Measurements from ENCODE around the gene KRT9. TPM values are rescaled to one million over a fixed set of nuclear protein-coding genes. Genes with fewer than 3 reads are reported as not detected.
"Not testable (repeated sequence)": the region's sequence is repeated elsewhere in the genome, so short reads cannot be mapped to it uniquely, and the experiment has no call there.

KRT9 gene, protein sequence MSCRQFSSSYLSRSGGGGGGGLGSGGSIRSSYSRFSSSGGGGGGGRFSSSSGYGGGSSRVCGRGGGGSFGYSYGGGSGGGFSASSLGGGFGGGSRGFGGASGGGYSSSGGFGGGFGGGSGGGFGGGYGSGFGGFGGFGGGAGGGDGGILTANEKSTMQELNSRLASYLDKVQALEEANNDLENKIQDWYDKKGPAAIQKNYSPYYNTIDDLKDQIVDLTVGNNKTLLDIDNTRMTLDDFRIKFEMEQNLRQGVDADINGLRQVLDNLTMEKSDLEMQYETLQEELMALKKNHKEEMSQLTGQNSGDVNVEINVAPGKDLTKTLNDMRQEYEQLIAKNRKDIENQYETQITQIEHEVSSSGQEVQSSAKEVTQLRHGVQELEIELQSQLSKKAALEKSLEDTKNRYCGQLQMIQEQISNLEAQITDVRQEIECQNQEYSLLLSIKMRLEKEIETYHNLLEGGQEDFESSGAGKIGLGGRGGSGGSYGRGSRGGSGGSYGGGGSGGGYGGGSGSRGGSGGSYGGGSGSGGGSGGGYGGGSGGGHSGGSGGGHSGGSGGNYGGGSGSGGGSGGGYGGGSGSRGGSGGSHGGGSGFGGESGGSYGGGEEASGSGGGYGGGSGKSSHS
- not detected in 2 replicates for total RNA-seq (2022)
- Bru-seq, nascent RNA: percentile 10 among the genes with signal in this experiment
- percentile 6 among the genes with signal in this experiment for BruChase-seq, experiment 1, labeled RNA remaining after a 6-hour chase
- BruChase-seq, experiment 2, labeled RNA remaining after a 2-hour chase: percentile 14 among the genes with signal in this experiment
- long read RNA-seq: 0 reads

DNA sequence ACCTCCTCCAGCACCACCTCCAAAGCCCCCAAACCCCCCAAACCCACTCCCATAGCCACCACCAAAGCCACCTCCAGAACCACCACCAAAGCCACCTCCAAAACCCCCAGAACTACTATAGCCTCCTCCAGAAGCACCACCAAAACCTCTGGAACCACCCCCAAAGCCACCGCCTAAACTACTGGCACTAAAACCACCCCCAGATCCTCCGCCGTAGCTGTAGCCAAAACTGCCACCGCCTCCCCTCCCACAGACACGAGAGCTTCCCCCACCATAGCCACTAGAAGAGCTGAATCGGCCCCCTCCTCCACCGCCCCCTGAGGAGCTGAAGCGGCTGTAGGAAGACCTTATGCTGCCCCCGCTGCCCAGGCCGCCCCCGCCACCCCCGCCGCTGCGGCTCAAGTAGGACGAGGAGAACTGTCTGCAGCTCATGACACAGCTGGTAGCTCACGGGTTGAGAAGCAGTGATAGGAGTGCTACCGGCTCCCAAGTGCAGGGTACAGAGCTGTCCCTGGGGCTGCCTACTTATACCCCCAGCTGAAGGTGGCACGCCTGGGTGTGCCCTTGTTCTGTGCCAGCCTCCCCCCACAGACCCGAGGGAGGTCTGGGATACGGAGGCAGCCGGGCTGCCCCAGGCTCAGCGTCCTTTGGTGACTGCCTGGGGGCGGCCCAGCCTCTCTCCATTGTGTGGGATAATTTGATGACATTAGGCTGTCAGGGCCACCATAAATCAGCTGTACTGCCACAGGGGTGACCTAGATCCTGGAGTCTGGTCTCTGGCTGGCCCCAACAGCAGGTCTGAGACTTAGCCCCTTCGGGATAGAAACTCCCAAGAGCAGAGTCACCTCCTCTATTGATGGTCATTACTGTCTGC is at the start of gene KRT9:
Gene KRT9, minus strand, starts transcription at position 499 of the 874 bp plus-strand sequence. Its CDS starts 67 bp downstream, at position 432.
- H3K27ac Mint-ChIP-seq (ENCODE audit: unreplicated experiment): no peak within 1 kb of the TSS
- H3K36me3 Mint-ChIP-seq (ENCODE audit: insufficient read depth, unreplicated experiment): no peaks in the 10 kb centered on the region
- H3K9me3 Mint-ChIP-seq (ENCODE audit: low read depth, unreplicated experiment): no peaks in the 10 kb centered on the region
- BruUV-seq (replicated peaks): no TSS peak
- H3K4me1 Mint-ChIP-seq (ENCODE audit: low read depth, unreplicated experiment): peaks cover 5% of the 10 kb centered on the region
- intact Hi-C loops (cut with micrococcal nuclease; ENCODE audit: unreplicated experiment): no loop called here
- no peak within 1 kb of the TSS for H3K4me3 Mint-ChIP-seq (ENCODE audit: low read depth, unreplicated experiment)
- peaks cover 58% of the 10 kb centered on the region for H3K27me3 Mint-ChIP-seq (ENCODE audit: unreplicated experiment)
- DNase-seq: no peak
- TF ChIP-seq, protein P1, sequence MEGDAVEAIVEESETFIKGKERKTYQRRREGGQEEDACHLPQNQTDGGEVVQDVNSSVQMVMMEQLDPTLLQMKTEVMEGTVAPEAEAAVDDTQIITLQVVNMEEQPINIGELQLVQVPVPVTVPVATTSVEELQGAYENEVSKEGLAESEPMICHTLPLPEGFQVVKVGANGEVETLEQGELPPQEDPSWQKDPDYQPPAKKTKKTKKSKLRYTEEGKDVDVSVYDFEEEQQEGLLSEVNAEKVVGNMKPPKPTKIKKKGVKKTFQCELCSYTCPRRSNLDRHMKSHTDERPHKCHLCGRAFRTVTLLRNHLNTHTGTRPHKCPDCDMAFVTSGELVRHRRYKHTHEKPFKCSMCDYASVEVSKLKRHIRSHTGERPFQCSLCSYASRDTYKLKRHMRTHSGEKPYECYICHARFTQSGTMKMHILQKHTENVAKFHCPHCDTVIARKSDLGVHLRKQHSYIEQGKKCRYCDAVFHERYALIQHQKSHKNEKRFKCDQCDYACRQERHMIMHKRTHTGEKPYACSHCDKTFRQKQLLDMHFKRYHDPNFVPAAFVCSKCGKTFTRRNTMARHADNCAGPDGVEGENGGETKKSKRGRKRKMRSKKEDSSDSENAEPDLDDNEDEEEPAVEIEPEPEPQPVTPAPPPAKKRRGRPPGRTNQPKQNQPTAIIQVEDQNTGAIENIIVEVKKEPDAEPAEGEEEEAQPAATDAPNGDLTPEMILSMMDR (IDR thresholded peaks at IDR 0.05; ENCODE audit: unreplicated experiment): no peak
- CTCF ChIA-PET: interaction anchor here (0.7 to 1.0 kb wide), 3 partner anchors 23 to 80 kb away, joined by 3 to 5 read pairs (median 4); no protein-coding TSS in a partner anchor

DNA sequence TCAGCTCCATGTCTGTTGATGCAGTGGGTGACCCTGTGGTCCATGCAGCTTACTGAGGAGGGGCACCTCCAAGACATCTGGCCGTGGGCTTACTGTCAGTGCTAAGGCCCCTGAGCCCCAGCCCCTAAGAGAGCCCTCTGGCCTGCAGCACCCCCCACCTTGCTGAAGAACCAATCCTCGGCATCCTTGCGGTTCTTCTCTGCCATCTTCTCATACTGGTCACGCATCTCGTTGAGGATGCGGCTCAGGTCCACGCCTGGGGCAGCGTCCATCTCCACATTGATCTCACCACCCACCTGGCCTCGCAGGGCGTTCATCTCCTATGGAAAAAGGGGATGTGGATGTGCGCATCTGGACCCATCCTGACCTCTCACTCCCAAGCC is 49.6 kb upstream of the KRT9 start:
- DNase-seq; BruUV-seq (replicated peaks); H3K9me3 Mint-ChIP-seq (ENCODE audit: low read depth, unreplicated experiment); H3K27me3 Mint-ChIP-seq (ENCODE audit: unreplicated experiment); H3K4me3 Mint-ChIP-seq (ENCODE audit: low read depth, unreplicated experiment); intact Hi-C loops (cut with micrococcal nuclease; ENCODE audit: unreplicated experiment): not testable (repeated sequence)
- H3K4me1 Mint-ChIP-seq (ENCODE audit: low read depth, unreplicated experiment): peaks cover 50% of the 10 kb centered on the region
- H3K36me3 Mint-ChIP-seq (ENCODE audit: insufficient read depth, unreplicated experiment): peaks cover 79% of the 10 kb centered on the region
- CTCF ChIA-PET: interaction anchor here (1.1 kb wide), 1 partner anchor 74 kb away, joined by 3 read pairs; no protein-coding TSS in a partner anchor
- H3K27ac Mint-ChIP-seq (ENCODE audit: unreplicated experiment): peak overlapping the region; percentile 34

DNA sequence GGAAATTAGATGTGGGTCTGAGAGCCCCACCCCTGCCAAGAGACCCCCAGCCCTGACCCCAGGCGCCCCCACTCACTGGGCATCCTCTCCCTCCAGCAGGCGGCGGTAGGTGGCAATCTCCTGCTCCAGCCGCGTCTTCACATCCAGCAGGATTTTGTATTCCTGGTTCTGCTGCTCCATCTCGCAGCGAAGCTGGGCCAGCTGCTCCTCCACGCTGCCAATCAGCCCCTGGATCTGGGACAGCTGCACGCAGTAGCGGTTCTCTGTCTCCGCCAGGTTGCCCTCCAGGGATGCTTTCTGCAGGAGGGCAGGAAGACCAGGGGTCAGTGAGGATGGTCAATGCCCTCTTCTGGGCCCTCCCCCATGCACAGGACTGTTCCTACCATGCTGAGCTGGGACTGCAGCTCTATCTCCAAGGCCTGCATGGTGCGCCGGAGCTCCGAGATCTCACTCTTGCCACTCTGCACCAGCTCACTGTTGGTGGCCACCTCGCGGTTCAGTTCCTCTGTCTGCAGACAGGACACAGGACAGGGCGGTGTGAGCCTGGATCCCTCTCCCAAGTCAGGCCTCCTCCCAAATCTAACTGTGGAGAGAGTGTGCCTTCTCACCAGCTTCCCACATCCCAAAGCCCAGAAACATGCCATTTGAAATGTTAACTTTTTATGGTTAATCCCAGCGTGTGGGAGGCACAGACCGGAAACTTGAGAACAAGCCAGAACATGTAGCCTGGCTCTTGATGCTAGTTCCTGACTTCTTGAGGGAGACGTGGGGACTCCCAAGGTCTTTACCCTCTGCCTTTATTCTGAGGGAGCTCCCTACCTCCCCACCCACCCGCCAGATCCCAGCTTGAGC is 49.0 kb upstream of the KRT9 start:
- DNase-seq: no peak
- intact Hi-C loops (cut with micrococcal nuclease; ENCODE audit: unreplicated experiment): no loop called here
- H3K9me3 Mint-ChIP-seq (ENCODE audit: low read depth, unreplicated experiment): no peaks in the 10 kb centered on the region
- TF ChIP-seq, protein P1 (IDR thresholded peaks at IDR 0.05; ENCODE audit: unreplicated experiment): no peak
- peaks cover 76% of the 10 kb centered on the region for H3K36me3 Mint-ChIP-seq (ENCODE audit: insufficient read depth, unreplicated experiment)
- H3K27ac Mint-ChIP-seq (ENCODE audit: unreplicated experiment): peak overlapping the region; percentile 34
- no peak overlapping the region for H3K4me3 Mint-ChIP-seq (ENCODE audit: low read depth, unreplicated experiment)
- H3K4me1 Mint-ChIP-seq (ENCODE audit: low read depth, unreplicated experiment): peaks cover 46% of the 10 kb centered on the region
- no TSS peak for BruUV-seq (replicated peaks)
- CTCF ChIA-PET: interaction anchor here (0.6 to 1.2 kb wide), 5 partner anchors 25 to 1412 kb away, joined by 3 to 4 read pairs (median 4); no protein-coding TSS in a partner anchor
- no peaks in the 10 kb centered on the region for H3K27me3 Mint-ChIP-seq (ENCODE audit: unreplicated experiment)

DNA sequence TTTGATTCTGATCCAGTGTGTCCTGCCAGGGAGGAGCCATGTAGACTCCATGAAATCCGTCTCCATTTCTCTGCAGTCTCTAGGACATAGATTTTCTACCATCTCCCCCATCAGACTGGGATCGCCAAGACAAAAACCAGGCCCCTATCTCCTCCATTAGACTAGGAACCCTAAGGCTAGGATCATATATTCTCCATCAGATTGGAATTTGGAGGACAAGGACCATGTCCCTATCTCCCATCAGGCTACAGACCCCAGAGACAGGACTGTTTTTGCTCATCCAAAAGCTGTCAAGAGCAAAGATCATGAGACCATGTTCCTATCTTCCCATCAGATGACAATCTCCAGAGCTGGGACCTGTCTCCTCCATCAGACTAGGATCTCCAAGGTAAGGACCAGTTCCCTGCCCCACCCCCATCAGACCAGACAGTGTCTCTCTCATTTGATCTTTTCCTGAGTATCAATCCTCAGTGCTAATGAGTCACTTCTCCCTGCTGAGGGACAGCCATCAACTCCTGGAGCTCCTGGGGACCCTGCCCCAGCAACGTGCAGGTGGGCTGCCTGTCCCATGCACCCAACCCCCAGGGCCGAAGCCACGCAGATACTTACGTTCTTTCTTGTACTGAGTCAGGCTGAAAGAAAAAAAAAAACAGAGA is 48.2 kb upstream of the KRT9 start:
- H3K4me3 Mint-ChIP-seq (ENCODE audit: low read depth, unreplicated experiment); H3K27me3 Mint-ChIP-seq (ENCODE audit: unreplicated experiment); BruUV-seq (replicated peaks); H3K9me3 Mint-ChIP-seq (ENCODE audit: low read depth, unreplicated experiment); DNase-seq; intact Hi-C loops (cut with micrococcal nuclease; ENCODE audit: unreplicated experiment): not testable (repeated sequence)
- Mint-ChIP-seq H3K36me3 (ENCODE audit: insufficient read depth, unreplicated experiment) (peaks cover 72% of the 10 kb centered on the region), H3K4me1 (ENCODE audit: low read depth, unreplicated experiment) (peaks cover 47% of the 10 kb centered on the region), H3K27ac (ENCODE audit: unreplicated experiment) (peak overlapping the region; percentile 25)
- CTCF ChIA-PET: interaction anchor here (0.6 to 1.2 kb wide), 6 partner anchors 26 to 1413 kb away, joined by 3 to 4 read pairs (median 4); no protein-coding TSS in a partner anchor
